ENCODE results near the gene HPSE2.
"Not testable (repeated sequence)": the region's sequence is repeated elsewhere in the genome, so short reads cannot be mapped to it uniquely, and the experiment has no call there.

Gene HPSE2

GRCh38 chr10:98533746-98534445, 701.8 kb downstream of the HPSE2 start:
- Mint-ChIP-seq H3K9me3 (no peaks in the 10 kb centered on the region), H3K4me1 (ENCODE audit: low read depth) (no peaks in the 10 kb centered on the region)

GRCh38 chr10:98533241-98533640, 702.4 kb downstream of the HPSE2 start:
- Mint-ChIP-seq H3K27ac (no peak overlapping the region), H3K27me3 (ENCODE audit: low read depth) (no peaks in the 10 kb centered on the region), H3K4me3 (no peak overlapping the region), H3K4me1 (ENCODE audit: low read depth) (no peaks in the 10 kb centered on the region), H3K36me3 (ENCODE audit: low read depth) (no peaks in the 10 kb centered on the region), H3K9me3 (no peaks in the 10 kb centered on the region)

More at GRCh38 chr10:98533746-98534445, 701.8 kb downstream of the HPSE2 start:
- Mint-ChIP-seq H3K27ac (no peak overlapping the region), H3K36me3 (ENCODE audit: low read depth) (no peaks in the 10 kb centered on the region), H3K27me3 (ENCODE audit: low read depth) (no peaks in the 10 kb centered on the region), H3K4me3 (no peak overlapping the region)

GRCh38 chr10:98528805-98529183, 706.9 kb downstream of the HPSE2 start:
- H3K4me1 Mint-ChIP-seq (ENCODE audit: low read depth) = no peaks in the 10 kb centered on the region
- H3K4me3 Mint-ChIP-seq = no peak overlapping the region
- no peaks in the 10 kb centered on the region for H3K36me3 Mint-ChIP-seq (ENCODE audit: low read depth)
- H3K9me3 Mint-ChIP-seq = no peaks in the 10 kb centered on the region
- H3K27ac Mint-ChIP-seq = no peak overlapping the region
- no peaks in the 10 kb centered on the region for H3K27me3 Mint-ChIP-seq (ENCODE audit: low read depth)

GRCh38 chr10:98528166-98528804, 707.4 kb downstream of the HPSE2 start:
- no peak overlapping the region for H3K27ac Mint-ChIP-seq
- no peaks in the 10 kb centered on the region for H3K9me3 Mint-ChIP-seq
- H3K4me1 Mint-ChIP-seq (ENCODE audit: low read depth) = no peaks in the 10 kb centered on the region
- H3K36me3 Mint-ChIP-seq (ENCODE audit: low read depth) = no peaks in the 10 kb centered on the region
- H3K27me3 Mint-ChIP-seq (ENCODE audit: low read depth) = no peaks in the 10 kb centered on the region
- H3K4me3 Mint-ChIP-seq = no peak overlapping the region

- H3K4me3 Mint-ChIP-seq = no peak overlapping the region
- no peaks in the 10 kb centered on the region for H3K27me3 Mint-ChIP-seq (ENCODE audit: low read depth)
- H3K9me3 Mint-ChIP-seq = no peaks in the 10 kb centered on the region
- no peak overlapping the region for H3K27ac Mint-ChIP-seq
- no peaks in the 10 kb centered on the region for H3K36me3 Mint-ChIP-seq (ENCODE audit: low read depth)
- no peaks in the 10 kb centered on the region for H3K4me1 Mint-ChIP-seq (ENCODE audit: low read depth)
Measured at GRCh38 chr10:98525969-98526368, 709.7 kb downstream of the HPSE2 start.

GRCh38 chr10:98524124-98524523, 711.5 kb downstream of the HPSE2 start:
- Mint-ChIP-seq H3K9me3 (no peaks in the 10 kb centered on the region), H3K27me3 (ENCODE audit: low read depth) (no peaks in the 10 kb centered on the region), H3K4me1 (ENCODE audit: low read depth) (no peaks in the 10 kb centered on the region), H3K4me3 (no peak overlapping the region), H3K27ac (no peak overlapping the region), H3K36me3 (ENCODE audit: low read depth) (no peaks in the 10 kb centered on the region)

GRCh38 chr10:98519841-98520240, 715.8 kb downstream of the HPSE2 start:
- H3K4me1 Mint-ChIP-seq (ENCODE audit: low read depth) = no peaks in the 10 kb centered on the region
- H3K9me3 Mint-ChIP-seq = no peaks in the 10 kb centered on the region
- no peak overlapping the region for H3K27ac Mint-ChIP-seq
- H3K4me3 Mint-ChIP-seq = no peak overlapping the region
- H3K27me3 Mint-ChIP-seq (ENCODE audit: low read depth) = peaks cover 3% of the 10 kb centered on the region
- no peaks in the 10 kb centered on the region for H3K36me3 Mint-ChIP-seq (ENCODE audit: low read depth)

- Mint-ChIP-seq H3K27me3 (ENCODE audit: low read depth) (peaks cover 6% of the 10 kb centered on the region), H3K9me3 (no peaks in the 10 kb centered on the region), H3K27ac (no peak overlapping the region), H3K4me1 (ENCODE audit: low read depth) (no peaks in the 10 kb centered on the region), H3K36me3 (ENCODE audit: low read depth) (no peaks in the 10 kb centered on the region), H3K4me3 (no peak overlapping the region)
Measured at GRCh38 chr10:98517672-98518071, 718.0 kb downstream of the HPSE2 start.

GRCh38 chr10:98516352-98516751, 719.3 kb downstream of the HPSE2 start:
- Mint-ChIP-seq H3K4me1 (ENCODE audit: low read depth) (no peaks in the 10 kb centered on the region), H3K27me3 (ENCODE audit: low read depth) (peaks cover 6% of the 10 kb centered on the region), H3K27ac (no peak overlapping the region)

GRCh38 chr10:98513704-98514103, 721.9 kb downstream of the HPSE2 start:
- no peaks in the 10 kb centered on the region for H3K9me3 Mint-ChIP-seq
- H3K27ac Mint-ChIP-seq = no peak overlapping the region
- no peaks in the 10 kb centered on the region for H3K36me3 Mint-ChIP-seq (ENCODE audit: low read depth)
- no peak overlapping the region for H3K4me3 Mint-ChIP-seq
- no peaks in the 10 kb centered on the region for H3K4me1 Mint-ChIP-seq (ENCODE audit: low read depth)
- peaks cover 6% of the 10 kb centered on the region for H3K27me3 Mint-ChIP-seq (ENCODE audit: low read depth)

More at GRCh38 chr10:98516352-98516751, 719.3 kb downstream of the HPSE2 start:
- Mint-ChIP-seq H3K9me3 (no peaks in the 10 kb centered on the region), H3K4me3 (no peak overlapping the region), H3K36me3 (ENCODE audit: low read depth) (no peaks in the 10 kb centered on the region)

GRCh38 chr10:98511876-98512275, 723.8 kb downstream of the HPSE2 start:
- Mint-ChIP-seq H3K27me3 (ENCODE audit: low read depth) (peaks cover 9% of the 10 kb centered on the region), H3K4me3 (no peak overlapping the region), H3K36me3 (ENCODE audit: low read depth) (no peaks in the 10 kb centered on the region), H3K4me1 (ENCODE audit: low read depth) (no peaks in the 10 kb centered on the region), H3K9me3 (no peaks in the 10 kb centered on the region), H3K27ac (no peak overlapping the region)

- no peaks in the 10 kb centered on the region for H3K36me3 Mint-ChIP-seq (ENCODE audit: low read depth)
- H3K9me3 Mint-ChIP-seq = no peaks in the 10 kb centered on the region
- no peaks in the 10 kb centered on the region for H3K4me1 Mint-ChIP-seq (ENCODE audit: low read depth)
- no peak overlapping the region for H3K4me3 Mint-ChIP-seq
- no peak overlapping the region for H3K27ac Mint-ChIP-seq
- H3K27me3 Mint-ChIP-seq (ENCODE audit: low read depth) = peaks cover 6% of the 10 kb centered on the region
Measured at GRCh38 chr10:98510412-98510995, 725.1 kb downstream of the HPSE2 start.

GRCh38 chr10:98509745-98510144, 725.9 kb downstream of the HPSE2 start:
- no peaks in the 10 kb centered on the region for H3K9me3 Mint-ChIP-seq
- H3K27me3 Mint-ChIP-seq (ENCODE audit: low read depth) = peaks cover 6% of the 10 kb centered on the region
- no peaks in the 10 kb centered on the region for H3K4me1 Mint-ChIP-seq (ENCODE audit: low read depth)
- no peak overlapping the region for H3K4me3 Mint-ChIP-seq
- H3K27ac Mint-ChIP-seq = no peak overlapping the region
- no peaks in the 10 kb centered on the region for H3K36me3 Mint-ChIP-seq (ENCODE audit: low read depth)

- not testable (repeated sequence) for H3K9me3 Mint-ChIP-seq; H3K27ac Mint-ChIP-seq; H3K4me3 Mint-ChIP-seq; H3K36me3 Mint-ChIP-seq (ENCODE audit: low read depth); H3K4me1 Mint-ChIP-seq (ENCODE audit: low read depth)
- peaks cover 17% of the 10 kb centered on the region for H3K27me3 Mint-ChIP-seq (ENCODE audit: low read depth)
Measured at GRCh38 chr10:98502535-98502934, 733.1 kb downstream of the HPSE2 start.

- H3K36me3 Mint-ChIP-seq (ENCODE audit: low read depth) = no peaks in the 10 kb centered on the region
- H3K27me3 Mint-ChIP-seq (ENCODE audit: low read depth) = peaks cover 2% of the 10 kb centered on the region
- H3K27ac Mint-ChIP-seq = no peak overlapping the region
- no peak overlapping the region for H3K4me3 Mint-ChIP-seq
- H3K4me1 Mint-ChIP-seq (ENCODE audit: low read depth) = peaks cover 1% of the 10 kb centered on the region
- H3K9me3 Mint-ChIP-seq = peaks cover 12% of the 10 kb centered on the region
Measured at GRCh38 chr10:98492763-98493162, 742.9 kb downstream of the HPSE2 start.

Measured in T-helper 1 cell treated with Interleukin-12 subunit alpha and Interleukin-12 subunit beta and Interleukin-4 antibody, amounts not matched to agents 30 μg/mL and 1 μg/mL, for 36 hours (primary cell).